CD4-positive, CD25-positive, alpha-beta regulatory T cell (primary cell): ENCODE data around the gene OR4P4. TPM values are rescaled to one million over a fixed set of nuclear protein-coding genes. Genes with fewer than 3 reads are reported as not detected.

ENCODE experiments used
- ATAC-seq, 2 donors: fragments of 150-1000 bp; cut with Tn5 transposase; one replicate each; pipeline ENCODE4 v1.10.0; 2021; ENCODE audit warnings: low read depth in 2 of 2, moderate number of reproducible peaks in 2 of 2, moderate library complexity in 1 of 2
- DNase-seq, 3 donors: peaks; one replicate each; pipeline versions ENCODE4 v3.0.0 to v3.0.0-alpha.2; 2012 to 2022; ENCODE audit warnings: mixed read lengths in 1 of 3
- H3K27ac ChIP-seq: one replicate; pipeline ENCODE4 v1.7.0; 2013; ENCODE audit warnings: mild to moderate bottlenecking, low read length; ENCODE audit not compliant: insufficient read depth, poor library complexity, severe bottlenecking
- H3K27me3 ChIP-seq: one replicate; pipeline ENCODE4 v1.7.0; 2013; ENCODE audit warnings: low read length; ENCODE audit not compliant: control insufficient read depth, insufficient read depth
- H3K36me3 ChIP-seq: one replicate; pipeline ENCODE4 v1.7.0; 2013; ENCODE audit warnings: mild to moderate bottlenecking, low read length, moderate library complexity; ENCODE audit not compliant: control insufficient read depth, insufficient read depth
- H3K4me1 ChIP-seq: 2 replicates; pipeline ENCODE4 v1.7.0; 2013; ENCODE audit warnings: mild to moderate bottlenecking, low read length; ENCODE audit not compliant: insufficient read depth, control insufficient read depth, poor library complexity, severe bottlenecking
- H3K4me3 ChIP-seq: one replicate; pipeline ENCODE4 v1.7.0; 2013; ENCODE audit warnings: low read depth, mild to moderate bottlenecking, low read length, moderate library complexity
- H3K9me3 ChIP-seq, 2 experiments: 1 replicate in 1 of 2; 2 replicates in 1 of 2; pipeline ENCODE4 v1.7.0; 2013; ENCODE audit warnings: low read length in 2 of 2, mild to moderate bottlenecking in 1 of 2, moderate library complexity in 1 of 2; ENCODE audit not compliant: control insufficient read depth in 2 of 2
- H3K27ac Mint-ChIP-seq, 3 donors: one replicate each; pipeline ENCODE4 v1.8.0; 2020 to 2022; ENCODE audit warnings: mild to moderate bottlenecking in 3 of 3, mixed read lengths in 3 of 3, moderate library complexity in 2 of 3
- H3K27me3 Mint-ChIP-seq: one replicate; pipeline ENCODE4 v1.8.0; 2022; ENCODE audit warnings: mild to moderate bottlenecking, mixed read lengths
- H3K36me3 Mint-ChIP-seq: one replicate; pipeline ENCODE4 v1.8.0; 2020; ENCODE audit warnings: mixed read lengths
- H3K4me1 Mint-ChIP-seq, 4 donors: one replicate each; pipeline ENCODE4 v1.8.0; 2020 to 2022; ENCODE audit warnings: mixed read lengths in 4 of 4, mild to moderate bottlenecking in 1 of 4
- H3K4me3 Mint-ChIP-seq, 4 donors: one replicate each; pipeline ENCODE4 v1.8.0; 2020 to 2022; ENCODE audit warnings: mild to moderate bottlenecking in 4 of 4, mixed read lengths in 4 of 4, moderate library complexity in 3 of 4
- H3K9me3 Mint-ChIP-seq, 7 donors: one replicate each; pipeline ENCODE4 v1.8.0; 2020 to 2022; ENCODE audit warnings: mixed read lengths in 7 of 7, mild to moderate bottlenecking in 3 of 7, moderate library complexity in 2 of 7
- polyA plus RNA-seq, 4 donors: library from polyadenylated mRNA; unstranded; fragments of 300-500 nt; fragmentation: Illumina TruSeq; gene quantifications; one replicate each; pipeline ENCODE4 v1.2.3, GENCODE V29; 2021
- total RNA-seq: library from RNA; stranded (reverse); gene quantifications from one replicate; pipeline ENCODE4 v1.2.3, GENCODE V29; 2022

The OR4P4 gene
- total RNA-seq (not detected), polyA plus RNA-seq (not detected)

DNA sequence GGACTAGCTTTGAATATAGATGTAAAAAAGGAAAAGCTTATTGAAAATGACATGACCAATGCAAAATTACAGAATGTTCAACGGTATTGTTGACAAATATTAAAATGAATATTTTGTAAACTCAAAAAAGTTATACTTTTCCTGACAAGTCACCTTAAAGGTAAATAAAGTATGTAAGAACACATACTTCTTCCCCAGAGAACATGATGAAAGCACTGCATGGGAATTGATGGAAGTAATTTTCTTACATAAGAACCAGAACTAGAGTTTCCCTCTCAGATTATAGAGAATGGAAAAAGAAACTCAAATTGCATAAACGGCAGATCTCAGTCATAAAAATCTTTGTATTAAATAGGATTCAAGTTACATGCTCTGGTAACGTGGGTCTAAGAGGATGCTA lies at the start of gene OR4P4:
Gene OR4P4 (plus strand): TSS at position 301 of the 400 bp plus-strand sequence.
- H3K9me3 Mint-ChIP-seq: peaks cover 0 to 24% (median 2%) of the 10 kb centered on the region in 7 donors
- Histone ChIP-seq H3K9me3 (peaks cover 0 to 7% of the 10 kb centered on the region in 2 experiments), H3K4me1 (no peaks in the 10 kb centered on the region), H3K27me3 (no peaks in the 10 kb centered on the region), H3K27ac (no peak within 1 kb of the TSS), H3K4me3 (no peak within 1 kb of the TSS), H3K36me3 (no peaks in the 10 kb centered on the region)
- DNase-seq: no peak
- no peaks in the 10 kb centered on the region for H3K4me1 Mint-ChIP-seq
- H3K36me3 Mint-ChIP-seq: no peaks in the 10 kb centered on the region
- ATAC-seq: no peak
- no peaks in the 10 kb centered on the region for H3K27me3 Mint-ChIP-seq
- H3K4me3 Mint-ChIP-seq: no peak within 1 kb of the TSS
- no peak within 1 kb of the TSS for H3K27ac Mint-ChIP-seq

- Mint-ChIP-seq H3K4me3 (no peak within 1 kb of the TSS), H3K27ac (no peak within 1 kb of the TSS), H3K9me3 (peaks cover 2 to 28% (median 5%) of the 10 kb centered on the region in 7 donors), H3K36me3 (no peaks in the 10 kb centered on the region), H3K27me3 (no peaks in the 10 kb centered on the region), H3K4me1 (no peaks in the 10 kb centered on the region)
- no peaks in the 10 kb centered on the region for H3K4me1 ChIP-seq
- H3K27me3 ChIP-seq: no peaks in the 10 kb centered on the region
- H3K36me3 ChIP-seq: no peaks in the 10 kb centered on the region
- DNase-seq (no peak), ATAC-seq (no peak)
- no peak within 1 kb of the TSS for H3K27ac ChIP-seq
- no peaks in the 10 kb centered on the region for H3K9me3 ChIP-seq
- no peak within 1 kb of the TSS for H3K4me3 ChIP-seq
Observed at GRCh38 chr11:55607545-55607944, 27.4 kb upstream of the OR4P4 start, which contains the start of gene OR4C11. TSS of gene OR4C11 (minus strand) at chr11:55607645. CDS start at chr11:55604373, 3,272 bp downstream.

DNA sequence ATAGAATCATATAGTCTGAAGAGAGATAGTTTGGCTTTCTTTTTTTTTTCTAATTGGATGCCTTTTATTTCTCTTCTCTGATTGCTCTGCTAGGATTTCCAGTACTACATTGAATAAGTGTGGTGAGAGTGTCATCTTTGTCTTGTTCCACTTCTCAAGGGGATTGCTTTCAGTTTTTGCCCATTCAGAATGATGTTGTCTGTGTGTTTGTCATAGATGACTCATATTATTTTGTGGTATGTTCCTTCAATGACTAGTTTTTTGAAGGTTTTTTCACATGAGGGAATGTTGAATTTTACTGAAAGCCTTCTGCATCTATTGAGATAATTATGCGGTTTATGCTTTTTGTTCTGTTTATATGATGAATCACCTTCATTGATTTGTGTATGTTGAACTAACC lies 10.4 kb upstream of the OR4P4 start:
- no peaks in the 10 kb centered on the region for H3K4me1 ChIP-seq
- Mint-ChIP-seq H3K9me3 (peaks cover 5 to 33% (median 10%) of the 10 kb centered on the region in 7 donors), H3K27me3 (peaks cover 4% of the 10 kb centered on the region), H3K36me3 (no peaks in the 10 kb centered on the region), H3K4me3 (no peak overlapping the region), H3K4me1 (no peaks in the 10 kb centered on the region), H3K27ac (no peak overlapping the region)
- ATAC-seq (no peak), DNase-seq (no peak)
- H3K27ac ChIP-seq: no peak overlapping the region
- no peaks in the 10 kb centered on the region for H3K27me3 ChIP-seq
- H3K4me3 ChIP-seq: no peak overlapping the region
- H3K9me3 ChIP-seq: peaks cover 0 to 9% of the 10 kb centered on the region in 2 experiments
- no peaks in the 10 kb centered on the region for H3K36me3 ChIP-seq

DNA sequence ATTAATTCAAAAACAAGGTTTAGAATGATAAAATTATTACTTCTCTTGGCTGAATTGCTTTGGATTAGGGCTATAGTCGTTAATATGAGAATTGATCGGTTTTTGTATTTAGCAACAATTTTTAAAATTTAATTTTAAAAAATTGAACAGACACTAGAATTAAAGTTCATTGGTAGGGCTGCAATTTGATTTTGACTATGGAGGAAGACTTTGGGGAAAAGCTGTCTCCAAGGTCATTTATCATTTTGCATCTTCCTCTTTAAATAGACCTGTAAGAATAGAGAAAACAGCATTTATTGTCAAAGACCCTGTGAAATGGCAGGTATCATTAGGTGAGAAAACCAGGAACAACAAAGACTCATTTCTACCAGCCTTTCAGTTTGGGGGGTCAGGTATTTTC lies 13.1 kb downstream of the OR4P4 start, which contains the start of gene OR4S2:
Gene OR4S2 (plus strand): TSS at position 301 of the 400 bp plus-strand sequence. CDS start 2,577 bp downstream, outside the sequence.
- DNase-seq: no peak
- ATAC-seq: no peak
- Mint-ChIP-seq H3K4me1 (no peaks in the 10 kb centered on the region), H3K9me3 (peaks cover 0 to 35% (median 4%) of the 10 kb centered on the region in 7 donors), H3K4me3 (no peak within 1 kb of the TSS), H3K36me3 (no peaks in the 10 kb centered on the region), H3K27me3 (no peaks in the 10 kb centered on the region), H3K27ac (no peak within 1 kb of the TSS)
- peaks cover 0 to 3% of the 10 kb centered on the region in 2 experiments for H3K9me3 ChIP-seq
- no peak within 1 kb of the TSS for H3K4me3 ChIP-seq
- H3K36me3 ChIP-seq: no peaks in the 10 kb centered on the region
- no peaks in the 10 kb centered on the region for H3K27me3 ChIP-seq
- H3K4me1 ChIP-seq: no peaks in the 10 kb centered on the region
- no peak within 1 kb of the TSS for H3K27ac ChIP-seq

DNA sequence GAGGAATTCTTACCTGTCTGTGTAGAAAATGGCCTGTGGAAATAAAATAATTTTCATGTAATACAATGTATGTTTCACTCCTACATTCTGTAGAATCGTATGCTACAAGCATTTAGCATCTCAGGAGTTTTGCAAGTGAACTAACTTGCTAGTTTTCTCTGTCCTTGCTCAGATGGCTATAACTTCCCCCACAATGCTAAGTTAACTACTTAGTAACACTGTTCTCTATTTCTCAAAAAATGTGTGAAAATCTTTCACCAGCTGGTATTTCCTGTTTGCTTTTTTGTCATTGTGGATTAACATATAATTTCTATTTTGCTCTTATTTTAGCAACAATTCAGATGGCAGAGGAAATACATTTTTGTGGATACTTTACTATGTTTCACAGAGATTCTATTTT lies 17.6 kb downstream of the OR4P4 start:
- Mint-ChIP-seq H3K9me3 (peaks cover 0 to 27% (median 0%) of the 10 kb centered on the region in 7 donors), H3K4me3 (no peak overlapping the region), H3K4me1 (no peaks in the 10 kb centered on the region), H3K27me3 (no peaks in the 10 kb centered on the region), H3K27ac (no peak overlapping the region), H3K36me3 (no peaks in the 10 kb centered on the region)
- H3K27me3 ChIP-seq: no peaks in the 10 kb centered on the region
- H3K27ac ChIP-seq: no peak overlapping the region
- peaks cover 0 to 3% of the 10 kb centered on the region in 2 experiments for H3K9me3 ChIP-seq
- no peak overlapping the region for H3K4me3 ChIP-seq
- DNase-seq (no peak), ATAC-seq (no peak)
- no peaks in the 10 kb centered on the region for H3K4me1 ChIP-seq
- no peaks in the 10 kb centered on the region for H3K36me3 ChIP-seq

GRCh38 chr11:55655096-55655495 lies 20.2 kb downstream of the OR4P4 start:
- Mint-ChIP-seq H3K36me3 (no peaks in the 10 kb centered on the region), H3K9me3 (peaks cover 0 to 24% (median 2%) of the 10 kb centered on the region in 7 donors), H3K4me3 (no peak overlapping the region), H3K27me3 (no peaks in the 10 kb centered on the region), H3K4me1 (no peaks in the 10 kb centered on the region), H3K27ac (no peak overlapping the region)
- Histone ChIP-seq H3K9me3 (no peaks in the 10 kb centered on the region), H3K4me3 (no peak overlapping the region), H3K27me3 (no peaks in the 10 kb centered on the region), H3K36me3 (no peaks in the 10 kb centered on the region), H3K4me1 (no peaks in the 10 kb centered on the region), H3K27ac (no peak overlapping the region)
- no peak for DNase-seq
- ATAC-seq: no peak

- Mint-ChIP-seq H3K36me3 (no peaks in the 10 kb centered on the region), H3K27ac (no peak overlapping the region), H3K9me3 (peaks cover 0 to 27% (median 3%) of the 10 kb centered on the region in 7 donors), H3K27me3 (no peaks in the 10 kb centered on the region), H3K4me3 (no peak overlapping the region), H3K4me1 (no peaks in the 10 kb centered on the region)
- Histone ChIP-seq H3K9me3 (no peaks in the 10 kb centered on the region), H3K4me3 (no peak overlapping the region), H3K27ac (no peak overlapping the region), H3K27me3 (no peaks in the 10 kb centered on the region), H3K36me3 (no peaks in the 10 kb centered on the region), H3K4me1 (no peaks in the 10 kb centered on the region)
- DNase-seq: no peak
- ATAC-seq: no peak
Observed at GRCh38 chr11:55658031-55658573, 23.2 kb downstream of the OR4P4 start.

GRCh38 chr11:55658608-55659007 lies 23.7 kb downstream of the OR4P4 start:
- DNase-seq (no peak), ATAC-seq (no peak)
- H3K4me3 Mint-ChIP-seq: no peak overlapping the region
- no peaks in the 10 kb centered on the region for H3K27me3 Mint-ChIP-seq
- Histone ChIP-seq H3K27ac (no peak overlapping the region), H3K4me3 (no peak overlapping the region), H3K9me3 (no peaks in the 10 kb centered on the region), H3K27me3 (no peaks in the 10 kb centered on the region), H3K36me3 (no peaks in the 10 kb centered on the region), H3K4me1 (no peaks in the 10 kb centered on the region)
- H3K9me3 Mint-ChIP-seq: peaks cover 0 to 32% (median 4%) of the 10 kb centered on the region in 7 donors
- no peak overlapping the region for H3K27ac Mint-ChIP-seq
- no peaks in the 10 kb centered on the region for H3K4me1 Mint-ChIP-seq
- no peaks in the 10 kb centered on the region for H3K36me3 Mint-ChIP-seq
